SIG-M5 treated with dmso at 0.1 percent for 504 hours (cell line): ENCODE data around the gene LHFPL2.

Experiments used
- DNase-seq: peaks from one replicate; lab custom pipeline; 2025; ENCODE audit not compliant: unreplicated experiment; lab: John Stamatoyannopoulos, UW

LHFPL2 gene

GRCh38 chr5:78642701-78643100, 5.9 kb downstream of the LHFPL2 start:
- DNase-seq = no peak

DNA sequence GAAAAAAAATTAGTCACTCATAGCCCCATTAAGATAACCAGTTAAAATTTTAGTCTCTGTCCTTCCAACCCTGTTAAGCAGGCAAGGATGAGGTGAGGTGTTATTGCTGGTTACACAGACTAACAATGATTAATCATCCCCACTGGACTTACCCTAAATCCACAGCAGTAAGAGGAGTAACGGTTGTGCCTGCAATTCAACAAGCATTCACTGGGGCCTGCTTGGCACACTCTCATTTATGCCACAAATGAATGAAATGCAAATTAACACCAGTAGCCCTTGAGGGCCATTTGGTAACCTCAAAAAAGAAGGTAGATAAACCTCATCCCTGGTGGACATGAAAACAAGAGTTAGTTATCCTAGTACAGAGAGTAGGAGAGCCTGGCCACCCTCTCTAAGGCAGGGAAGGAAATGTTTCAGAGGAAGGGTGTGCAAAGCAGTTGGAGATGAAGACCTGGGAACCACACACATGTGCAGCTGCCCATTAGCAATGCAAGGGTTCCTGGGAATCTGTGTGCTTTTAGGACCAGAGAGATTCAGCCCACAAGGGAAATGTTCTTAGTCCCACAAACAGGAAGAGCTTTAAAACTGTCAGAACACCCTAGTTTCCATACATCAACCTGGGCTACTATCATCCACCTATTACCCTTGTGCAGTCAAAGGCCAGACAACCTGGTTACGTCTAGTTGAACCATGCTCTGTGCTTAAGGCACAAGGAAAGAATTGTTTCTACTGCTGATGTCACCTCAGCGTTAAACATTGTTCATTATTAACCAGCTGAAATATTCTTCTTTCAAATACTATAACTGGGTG, 7.7 kb downstream of the LHFPL2 start:
- no peak for DNase-seq

GRCh38 chr5:78639791-78640190, 8.8 kb downstream of the LHFPL2 start:
- no peak for DNase-seq

DNA sequence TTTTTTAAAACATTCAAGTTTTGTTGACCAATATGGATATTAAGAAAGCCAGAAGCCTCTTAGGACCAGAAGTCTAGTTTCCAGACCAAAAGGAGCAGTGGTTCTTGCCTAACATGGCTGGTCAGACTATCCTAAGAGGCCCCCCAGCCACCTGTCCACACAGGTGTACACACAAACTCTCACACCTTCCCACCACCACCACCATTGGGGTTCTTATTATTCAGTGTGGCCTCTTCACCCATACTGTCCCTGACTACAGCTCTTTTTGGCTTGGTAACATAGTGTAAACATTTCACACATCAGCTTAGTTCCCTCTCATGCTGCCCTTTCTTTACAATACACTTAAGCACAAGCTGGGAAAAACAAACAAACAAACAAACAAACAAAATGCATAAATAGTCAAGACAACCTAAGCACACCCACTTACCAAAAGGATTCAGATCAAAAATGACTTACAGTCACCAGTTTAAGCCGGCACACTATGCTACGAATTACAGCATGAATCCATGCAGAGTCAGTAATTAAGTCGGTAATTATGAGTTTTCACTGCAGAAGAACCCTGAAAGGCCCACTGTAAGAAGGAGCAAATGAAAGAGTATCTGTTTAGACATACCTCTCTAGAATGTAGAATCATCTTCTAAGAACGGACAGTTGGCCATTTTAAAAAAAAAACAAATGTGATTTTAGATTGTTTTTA, 9.5 kb downstream of the LHFPL2 start:
- DNase-seq = no peak

DNA sequence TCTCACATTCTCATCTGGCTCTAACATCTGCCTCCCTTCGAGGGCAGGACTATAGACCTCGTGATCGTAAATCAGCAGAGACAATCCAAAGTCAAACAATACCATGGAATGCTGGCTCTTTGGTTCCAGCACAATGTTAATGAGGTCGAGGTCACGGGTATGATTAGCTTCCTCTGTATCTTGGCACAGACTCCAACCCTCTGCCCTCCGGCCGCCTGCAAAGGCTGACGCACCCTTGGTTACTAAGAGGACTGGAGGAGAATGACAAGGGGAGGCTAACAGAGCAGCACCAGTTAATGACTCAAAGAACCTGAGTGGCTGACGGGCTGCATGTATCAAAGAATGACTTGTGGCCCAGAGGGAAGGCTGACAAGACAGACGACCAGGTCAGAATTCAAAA, 10.1 kb downstream of the LHFPL2 start:
- DNase-seq = peak; percentile 22

DNA sequence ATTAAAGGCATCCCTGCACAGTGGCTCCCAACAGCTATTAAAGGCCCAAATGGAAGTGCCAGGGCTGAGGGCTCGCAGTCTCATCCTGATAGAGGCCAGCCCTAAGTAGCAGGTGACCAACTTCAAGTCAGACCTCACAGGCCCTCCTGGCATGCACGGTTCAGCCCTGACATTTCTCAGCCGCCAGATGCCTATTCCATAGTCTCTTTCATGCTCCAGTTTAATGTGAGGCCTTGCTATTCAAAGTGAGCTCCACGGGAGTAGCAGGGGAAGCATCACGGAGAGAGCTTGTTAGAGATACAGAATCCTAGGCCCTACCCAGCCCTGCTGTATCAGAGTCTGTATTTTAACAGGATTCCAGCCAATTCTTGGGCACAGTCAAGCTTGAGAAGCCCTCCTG, 11.1 kb downstream of the LHFPL2 start:
- no peak for DNase-seq

- no peak for DNase-seq
These were observed 11.9 kb downstream of the LHFPL2 start for GRCh38 chr5:78636682-78637081.

DNA sequence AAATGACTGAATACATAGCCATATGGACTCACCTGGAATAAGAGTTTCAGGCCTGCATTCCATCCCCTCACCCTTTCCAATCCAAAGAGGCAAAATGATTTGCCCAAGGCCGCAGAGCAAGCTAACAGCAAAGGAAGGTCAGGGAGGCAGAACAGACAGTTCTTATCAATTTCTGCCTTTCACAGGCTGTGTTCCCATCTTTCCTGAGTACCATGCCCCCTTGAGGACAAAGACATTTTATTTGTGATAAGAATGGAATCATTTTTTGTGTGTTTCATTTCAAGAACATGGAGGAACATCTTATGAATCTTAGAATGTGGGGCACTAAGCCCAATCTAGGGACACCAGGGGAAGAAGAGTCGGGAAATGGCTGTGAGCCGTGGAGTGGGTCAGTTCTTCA, 13.9 kb downstream of the LHFPL2 start:
- no peak for DNase-seq

GRCh38 chr5:78634229-78634628, 14.3 kb downstream of the LHFPL2 start:
- DNase-seq = no peak

DNA sequence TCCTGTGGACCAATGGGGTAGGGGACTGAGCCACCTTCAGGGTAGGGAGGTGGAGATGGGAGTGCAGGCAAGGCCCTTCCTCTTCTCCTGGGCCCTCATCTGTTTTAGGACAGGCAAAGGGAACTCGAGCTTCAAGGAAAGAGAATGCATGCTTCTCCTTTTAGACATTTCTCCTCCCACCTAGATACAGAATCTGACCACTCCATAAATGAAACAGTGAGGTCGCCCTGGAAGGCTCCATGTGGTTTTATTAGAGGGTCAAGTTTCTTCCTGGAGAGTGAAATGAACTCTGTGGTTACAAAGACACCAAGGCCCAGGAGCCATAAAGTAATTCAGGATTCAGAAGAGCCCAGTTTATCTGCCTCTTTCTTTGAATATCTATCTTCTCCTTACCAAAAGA, 14.9 kb downstream of the LHFPL2 start:
- no peak for DNase-seq

DNA sequence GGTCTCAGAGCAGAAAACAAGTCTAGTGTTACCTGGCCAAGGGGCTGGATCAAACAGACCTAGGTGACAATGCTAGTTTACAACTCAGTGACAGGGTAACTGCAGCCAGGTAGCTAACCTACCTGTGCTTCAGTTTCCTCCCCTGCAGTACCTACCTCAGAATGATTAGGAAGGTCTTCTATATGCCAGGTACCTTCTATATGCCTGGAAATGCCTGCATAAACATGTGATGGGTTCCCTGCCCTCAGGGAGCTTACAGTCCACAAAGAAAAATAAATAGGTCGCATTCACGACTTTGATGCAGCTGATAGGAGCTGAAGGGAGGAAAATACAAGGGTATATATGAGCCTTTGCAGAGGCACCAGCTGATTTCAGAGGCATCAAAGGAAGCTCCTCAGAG, 16.1 kb downstream of the LHFPL2 start:
- DNase-seq = no peak

DNA sequence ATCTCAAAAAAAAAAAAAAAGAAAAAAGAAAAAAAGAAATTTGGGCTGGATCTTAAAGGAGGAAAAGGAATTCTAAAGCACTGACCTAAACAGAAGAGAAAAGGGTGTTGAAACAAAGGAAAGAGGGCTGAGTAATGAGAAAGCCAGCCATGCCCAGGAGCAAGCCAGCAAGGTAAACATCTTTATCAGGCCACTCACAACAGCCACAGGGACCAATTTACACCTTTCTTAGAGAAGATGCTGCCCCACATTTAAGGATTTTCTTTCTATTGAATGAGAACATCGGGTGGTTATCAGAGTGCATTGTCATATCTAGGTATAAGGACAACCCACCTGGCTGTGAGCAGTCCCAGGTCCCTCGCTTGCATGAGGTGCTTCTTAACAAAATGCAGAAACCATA, 16.6 kb downstream of the LHFPL2 start:
- DNase-seq = no peak

DNA sequence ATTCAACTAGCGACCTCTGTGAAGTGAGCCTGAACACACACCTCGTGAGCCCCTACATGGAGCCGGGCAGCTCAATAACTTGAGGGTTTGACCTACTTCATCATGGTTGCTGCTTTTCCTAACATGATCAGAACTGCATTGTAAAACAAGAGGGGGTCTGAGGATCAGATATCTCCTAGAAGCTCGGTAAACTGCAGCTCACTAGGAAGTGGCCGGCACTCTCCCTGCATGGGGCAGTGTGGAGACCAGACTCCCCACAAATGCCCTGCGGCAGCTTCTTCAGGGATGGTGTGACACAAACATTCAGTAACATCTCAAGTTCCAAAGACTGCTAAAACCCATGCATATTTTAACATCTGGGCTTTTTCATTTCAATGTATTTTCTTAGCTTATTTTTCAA, 18.5 kb downstream of the LHFPL2 start:
- DNase-seq = no peak

DNA sequence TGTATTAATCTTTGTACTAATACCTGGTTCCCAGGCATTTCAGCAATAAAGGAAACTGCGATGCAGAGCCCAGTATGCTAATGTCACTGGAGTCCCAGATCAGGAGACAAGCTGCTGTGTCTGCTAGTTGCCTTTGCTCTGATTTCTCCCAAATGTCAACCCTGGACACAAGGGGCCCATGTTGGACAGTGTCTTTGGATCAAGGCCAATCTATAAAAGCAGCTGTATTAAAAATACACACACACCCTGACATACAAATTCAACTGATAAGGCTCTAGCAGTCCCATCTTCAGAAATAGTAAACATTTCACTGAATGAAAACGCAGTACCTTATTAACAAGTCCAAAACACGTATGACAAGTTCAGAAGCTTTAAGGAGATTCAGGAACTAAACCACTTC, 18.9 kb downstream of the LHFPL2 start:
- DNase-seq = no peak

- DNase-seq = no peak
These were observed 20.1 kb downstream of the LHFPL2 start for GRCh38 chr5:78628270-78628992.

DNA sequence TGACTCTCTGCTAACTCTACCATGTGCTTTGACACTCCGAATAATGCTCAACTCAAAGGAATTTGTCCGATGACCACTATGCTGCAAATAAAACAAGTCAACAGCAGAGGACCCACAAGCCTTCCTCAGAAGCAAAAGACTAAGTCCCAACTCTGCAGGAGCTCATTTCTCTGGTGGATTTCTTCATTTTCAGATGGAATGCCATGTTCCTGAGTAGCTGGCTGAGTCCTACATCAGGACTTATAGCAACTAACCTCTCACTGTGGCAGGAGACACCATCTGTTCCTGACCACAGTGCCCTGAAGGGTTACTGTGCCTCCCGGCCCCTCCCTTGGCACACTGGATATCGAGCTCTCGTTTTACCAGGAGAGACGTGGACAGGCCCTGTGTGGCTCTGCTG, 20.8 kb downstream of the LHFPL2 start:
- no peak for DNase-seq

DNA sequence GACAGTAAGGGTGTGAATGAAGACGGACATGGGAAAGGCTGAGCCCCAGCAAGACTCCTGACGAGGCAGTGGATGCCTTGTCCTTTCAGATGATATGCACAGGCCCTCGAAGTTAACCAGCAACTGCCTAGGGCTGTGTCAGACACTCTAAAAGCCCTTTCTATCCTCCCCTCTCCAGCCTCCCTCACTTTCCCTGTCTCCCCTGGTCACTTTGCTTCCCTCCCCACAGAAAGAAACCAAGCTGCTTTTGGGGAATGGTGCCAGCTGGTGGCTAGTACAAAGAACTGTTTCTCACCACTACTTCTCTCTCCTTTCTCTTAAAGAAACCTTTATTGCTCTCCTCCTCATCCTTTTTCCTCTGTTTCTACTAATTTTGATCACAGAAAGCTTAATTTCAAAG, 21.4 kb downstream of the LHFPL2 start:
- DNase-seq = peak; percentile 43

DNA sequence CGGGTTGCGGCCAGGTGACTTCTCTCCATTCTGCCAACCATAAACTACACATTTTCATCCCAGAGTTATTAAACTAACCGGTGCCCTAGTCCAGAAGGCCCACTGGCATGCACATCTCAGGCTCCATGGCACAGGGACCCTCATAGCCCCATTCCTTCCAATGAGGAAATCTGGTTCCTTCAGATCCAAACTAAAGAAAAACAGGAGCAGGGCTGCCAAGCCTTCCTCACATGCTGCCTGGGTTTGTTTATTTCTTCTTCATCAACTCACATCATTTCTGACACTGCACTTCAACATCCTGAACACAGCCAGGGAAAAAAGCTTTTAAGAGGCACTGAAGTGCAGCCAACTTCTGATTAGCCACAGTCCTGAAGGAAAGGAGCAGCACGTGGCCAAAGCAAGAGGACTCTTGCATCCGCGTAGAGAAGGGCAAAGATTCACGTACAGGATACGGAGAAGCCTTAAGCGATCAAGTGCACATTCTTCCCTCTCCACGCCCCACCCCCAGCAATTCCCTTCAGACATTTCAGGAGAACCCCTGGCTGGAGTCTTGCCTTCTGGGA, 22.5 kb downstream of the LHFPL2 start:
- no peak for DNase-seq

DNA sequence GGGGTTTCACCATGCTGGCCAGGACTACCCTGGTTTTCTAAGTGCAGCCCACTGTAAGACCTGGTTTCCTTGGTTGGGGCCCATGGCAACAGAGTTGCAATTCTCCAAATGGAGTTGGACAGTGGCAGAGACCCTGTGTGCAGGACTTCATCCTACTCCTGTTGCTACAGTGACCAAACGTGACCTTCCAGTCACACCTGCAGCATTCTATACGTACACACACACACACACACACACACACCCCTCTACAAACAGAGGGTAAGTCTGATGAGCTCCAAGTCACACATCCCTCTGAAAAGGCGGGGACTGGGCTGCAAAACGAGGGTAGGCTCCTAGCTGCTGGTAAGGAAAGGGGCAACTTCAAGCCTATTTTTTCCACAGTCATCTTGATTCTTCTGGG, 23.6 kb downstream of the LHFPL2 start:
- no peak for DNase-seq

DNA sequence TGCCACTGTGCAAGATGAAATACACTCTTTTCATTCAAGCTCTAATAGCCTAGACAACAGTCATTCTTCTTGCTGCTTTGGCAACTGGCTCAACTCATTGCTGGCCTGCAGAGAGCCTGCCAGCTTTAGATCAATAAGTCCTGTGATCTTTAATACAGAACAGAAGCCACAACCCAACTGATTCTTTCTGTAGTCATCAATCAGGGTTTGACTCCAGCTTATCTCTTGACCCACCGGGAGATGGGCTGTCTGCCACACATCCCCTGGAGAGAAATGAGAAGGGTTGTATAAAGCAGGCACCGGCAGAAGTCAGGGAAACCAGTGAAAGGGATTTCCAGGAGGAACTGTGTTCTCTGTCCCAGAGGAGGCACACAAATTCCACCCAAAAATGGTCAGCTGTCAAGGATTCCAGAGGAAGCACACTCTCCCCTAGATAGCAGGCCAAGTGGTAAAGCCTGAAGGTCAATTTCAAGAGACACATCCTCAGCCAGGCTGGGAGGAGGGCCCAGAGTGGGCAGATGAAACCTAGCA, 24.5 kb downstream of the LHFPL2 start:
- DNase-seq = no peak

GRCh38 chr5:78622302-78622971, 26.1 kb downstream of the LHFPL2 start:
- no peak for DNase-seq
